Fibroblast of skin of abdomen (primary cell): ENCODE results near the gene SEC24D.

Source experiments
- DNase-seq: peaks from one replicate; pipeline ENCODE4 v3.0.0-alpha.2; 2013

The SEC24D gene

GRCh38 chr4:118703118-118703517, 132.8 kb downstream of the SEC24D start:
- no peak for DNase-seq

- peak; percentile 92 for DNase-seq
Observed at GRCh38 chr4:118684873-118685811, 150.8 kb downstream of the SEC24D start, which contains the start of gene METTL14. TSS of gene METTL14 (plus strand) at chr4:118685392. CDS start at chr4:118685535, 143 bp downstream.

- DNase-seq: no peak
Observed at GRCh38 chr4:118683513-118683912, 152.4 kb downstream of the SEC24D start.

- DNase-seq: peak; percentile 28
Observed at GRCh38 chr4:118682928-118683327, 153.0 kb downstream of the SEC24D start.

- DNase-seq: no peak
Observed at GRCh38 chr4:118680808-118681207, 155.1 kb downstream of the SEC24D start.

- DNase-seq: no peak
Observed at GRCh38 chr4:118676128-118676527, 159.8 kb downstream of the SEC24D start.
